Mesenteric fat pad (tissue), 1 donor: ENCODE data around the gene UBTD1. TPM values are rescaled to one million over a fixed set of nuclear protein-coding genes. Genes with fewer than 3 reads are reported as not detected.
"Not testable (repeated sequence)": the region's sequence is repeated elsewhere in the genome, so short reads cannot be mapped to it uniquely, and the experiment has no call there.

Experiments
- DNase-seq: peaks from one replicate; pipeline ENCODE4 v3.0.0-alpha.2; 2020; ENCODE audit warnings: low spot score
- total RNA-seq: library from RNA; stranded (reverse); fragmentation: NEBNext Ultra II Directional; extraction: Animal tissue kit (Norgen Biotek cat#: 25700); gene quantifications from one replicate; pipeline ENCODE4 v1.2.1, GENCODE V29; 2021
- donor health status: DM: yes; HTN: yes; CAD: no.

UBTD1 gene
- total RNA-seq, 1 donor from 2014 or later: 19.9 TPM

DNA sequence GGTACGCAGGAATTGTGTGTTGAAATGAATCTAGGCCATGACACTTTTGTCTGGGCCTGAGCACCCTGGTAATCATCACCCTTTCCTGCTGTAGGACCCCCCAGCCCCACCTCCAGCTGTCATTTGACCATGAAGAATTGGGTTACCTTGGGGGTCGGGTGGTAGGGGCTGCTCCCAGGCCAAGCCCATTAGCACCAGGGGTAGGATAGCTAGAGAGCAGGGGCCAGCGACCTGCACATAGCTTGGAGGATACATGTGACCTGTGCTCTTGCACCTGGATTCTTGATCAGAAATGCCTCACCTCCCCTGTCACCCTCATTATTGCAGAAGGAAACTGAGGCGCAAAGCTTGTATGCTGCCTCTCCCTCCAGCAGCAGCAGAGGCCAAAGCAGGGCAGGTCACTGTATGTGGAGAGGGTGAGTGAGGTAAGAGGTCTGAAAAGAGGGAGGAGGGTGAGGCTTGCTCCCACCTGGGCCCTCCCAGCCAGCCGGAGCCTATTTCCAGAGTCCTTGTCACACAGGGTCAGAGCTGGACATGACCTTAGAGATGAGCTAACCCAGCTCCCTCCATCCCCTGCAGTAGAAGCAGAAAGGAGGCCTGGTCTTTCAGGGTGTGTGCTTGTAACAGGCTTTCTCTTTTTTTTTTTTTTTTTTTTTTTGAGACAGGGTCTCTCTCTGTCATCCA lies 38.6 kb downstream of the UBTD1 start:
- no peak for DNase-seq

DNA sequence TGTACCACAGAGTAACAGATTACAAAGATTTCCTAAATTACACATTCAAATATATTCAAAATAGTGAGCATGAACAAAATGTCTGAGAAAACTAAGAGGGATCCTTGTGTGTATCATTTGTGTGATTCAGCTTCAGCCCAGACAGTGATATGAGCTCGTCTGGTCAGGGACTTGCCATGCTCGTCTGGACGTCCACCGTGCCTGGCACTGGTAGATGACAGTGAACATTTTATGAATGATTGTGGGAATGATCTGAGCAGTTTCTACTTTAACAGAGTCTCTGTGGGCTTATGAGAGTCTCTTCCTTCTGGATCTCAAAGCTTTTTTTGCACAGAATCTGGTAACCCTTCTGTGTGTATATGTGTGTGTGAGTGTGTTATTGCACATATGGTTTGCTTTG lies 39.7 kb downstream of the UBTD1 start:
- no peak for DNase-seq

DNA sequence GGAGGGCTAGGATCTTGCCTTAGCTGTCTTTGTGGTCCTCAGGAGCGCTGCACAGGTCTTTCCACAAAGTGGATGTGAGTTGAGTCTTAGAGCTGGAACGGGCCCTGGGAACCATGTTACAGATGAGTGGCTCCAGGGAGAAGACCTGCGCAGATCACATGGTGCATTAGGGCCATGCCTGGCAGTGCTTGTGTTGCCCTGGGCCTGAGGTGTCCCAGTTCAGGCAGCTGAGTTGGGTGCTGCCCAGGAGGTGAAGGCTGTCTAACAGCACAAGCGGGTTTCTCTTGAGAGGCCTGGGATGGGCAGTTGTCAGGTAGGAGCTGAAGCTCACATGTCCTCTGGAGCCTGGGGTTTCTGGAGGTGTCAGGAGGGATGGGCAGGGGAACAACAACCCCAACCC lies 40.1 kb downstream of the UBTD1 start:
- no peak for DNase-seq

DNA sequence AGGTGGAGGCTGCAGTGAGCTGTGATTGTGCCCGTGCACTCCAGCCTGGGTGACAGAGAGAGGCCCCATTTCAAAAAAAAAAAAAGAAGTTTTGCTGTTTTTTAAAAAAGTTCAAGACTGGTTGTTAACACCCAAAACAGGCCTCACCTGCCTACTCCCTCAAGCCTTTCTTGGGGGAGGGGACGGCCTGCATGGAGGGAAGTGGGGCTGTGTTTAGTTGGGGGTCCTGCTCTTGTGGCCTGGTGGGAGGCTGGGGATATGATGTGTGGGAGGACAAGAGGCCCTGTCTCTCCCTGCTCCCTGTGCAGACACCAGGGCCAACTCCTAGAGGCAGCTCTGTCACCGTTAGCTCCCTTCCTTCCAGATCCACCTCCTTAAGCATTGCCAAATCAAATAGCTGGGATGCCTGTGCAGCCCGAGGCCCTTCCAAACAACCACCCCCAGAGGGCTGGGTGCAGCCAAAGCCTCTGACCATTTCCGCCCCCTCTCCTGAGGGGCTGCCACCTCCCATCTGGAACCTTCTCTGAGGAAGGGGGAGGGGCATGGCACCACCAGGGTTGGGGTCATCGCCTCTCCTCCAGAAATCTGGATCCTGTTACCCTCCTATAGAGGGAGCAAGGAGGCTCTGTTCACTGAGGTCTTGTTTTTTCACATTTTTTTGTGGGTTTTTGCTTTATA lies 40.9 kb downstream of the UBTD1 start:
- DNase-seq: no peak

DNA sequence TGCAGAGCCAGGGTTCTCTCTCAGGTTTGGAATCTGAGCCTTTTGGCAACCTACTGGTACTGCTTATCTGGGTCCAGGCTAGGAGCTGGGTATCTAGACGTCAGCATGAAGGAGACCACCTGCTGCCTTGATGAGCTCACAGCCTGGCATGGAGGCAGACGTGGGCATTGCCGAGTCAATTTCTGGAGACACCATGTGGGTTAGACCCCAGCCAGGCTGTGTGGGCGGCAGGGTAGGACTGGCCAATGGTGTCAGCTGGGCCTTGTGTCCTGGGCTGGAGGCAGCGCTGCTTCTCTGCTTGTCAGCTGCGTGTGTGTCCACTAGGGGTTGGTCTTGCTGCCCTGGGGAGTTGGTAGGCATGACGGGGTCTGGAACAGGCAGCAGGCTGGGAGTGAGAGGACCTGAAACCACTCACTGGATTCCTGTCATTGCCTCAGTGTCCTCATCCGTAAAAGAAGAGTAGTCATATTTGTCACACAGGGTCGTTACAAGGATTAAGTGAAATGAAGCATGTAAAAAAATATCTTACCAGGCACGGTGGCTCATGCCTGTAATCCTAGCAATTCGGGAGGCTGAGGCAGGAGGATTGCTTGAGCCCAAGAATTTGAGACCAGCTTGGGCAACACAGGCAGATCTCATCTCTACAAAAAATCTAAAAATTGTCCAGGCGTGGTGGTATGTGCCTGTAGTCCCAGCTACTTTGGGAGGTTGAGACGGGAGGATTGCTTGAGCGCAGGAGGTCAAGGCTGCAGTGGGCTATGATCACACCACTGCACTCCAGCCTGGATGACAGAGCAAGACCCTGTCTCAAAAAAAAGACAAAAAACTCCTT lies 42.2 kb downstream of the UBTD1 start:
- DNase-seq: no peak

DNA sequence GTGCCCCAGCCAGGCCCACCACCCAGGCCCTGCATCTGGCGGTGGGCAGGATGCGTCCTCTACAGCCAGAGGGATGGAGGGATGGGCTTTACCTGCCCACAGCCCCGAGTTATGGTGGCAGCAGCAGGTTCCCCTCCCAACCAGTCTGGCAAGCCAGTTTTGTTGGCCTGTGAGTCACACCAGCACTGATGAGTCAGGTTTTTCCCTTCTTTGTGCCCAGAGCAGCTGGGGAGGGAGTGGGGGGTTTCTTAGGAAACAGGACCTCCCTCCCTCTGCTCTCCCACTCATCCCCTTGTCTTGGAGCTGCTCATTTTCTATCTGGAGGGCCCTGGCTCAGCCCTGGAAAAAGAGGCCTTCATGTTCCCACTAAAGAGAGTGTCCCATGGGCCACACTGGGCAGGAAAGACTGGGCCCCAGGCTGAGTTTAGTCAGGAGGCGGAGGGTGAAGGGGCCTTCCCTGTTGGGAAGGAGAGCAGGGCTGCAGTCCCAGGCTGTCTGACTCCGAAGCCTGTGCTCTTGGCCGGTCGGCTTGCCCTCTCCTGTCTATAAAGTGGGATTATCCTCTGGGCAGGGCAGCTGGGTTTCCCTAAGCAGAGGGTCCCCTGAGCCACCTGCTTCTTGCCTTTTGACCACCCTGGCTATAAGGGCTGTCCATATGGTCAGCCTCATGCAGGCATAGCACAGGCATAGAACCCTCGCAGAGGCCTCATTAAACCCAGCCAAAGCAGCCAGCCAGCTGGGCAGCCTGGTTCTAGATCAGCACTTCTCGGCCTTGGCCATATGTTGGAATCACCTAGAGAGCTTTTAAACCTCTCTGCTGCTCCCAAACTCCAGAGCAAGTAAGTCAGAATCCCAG lies 43.7 kb downstream of the UBTD1 start:
- DNase-seq: no peak

DNA sequence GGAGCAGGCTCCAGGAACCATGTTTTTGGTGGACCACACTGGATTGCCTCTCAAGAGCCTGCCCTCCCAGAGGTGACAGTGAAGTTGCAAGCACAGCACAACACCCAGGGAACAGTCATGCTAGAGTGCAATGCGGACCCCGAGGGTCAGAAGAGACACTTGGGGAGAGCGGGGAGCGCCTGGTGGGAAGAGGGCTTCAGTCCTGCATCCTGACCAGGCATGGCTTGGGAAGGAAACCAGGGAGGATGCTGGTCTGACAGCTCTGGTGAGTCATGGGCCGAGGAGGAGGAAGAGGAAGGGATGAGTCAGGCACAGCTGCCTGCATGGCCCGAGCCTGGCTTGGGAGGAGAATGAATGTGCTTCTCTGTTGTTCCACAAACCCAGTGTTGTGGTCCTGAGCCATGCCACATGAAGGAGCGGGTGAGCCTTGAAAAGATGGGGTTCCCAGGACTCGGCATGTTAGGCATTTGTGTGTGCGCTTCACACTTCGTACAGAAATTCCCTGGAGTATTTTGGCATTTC lies 44.4 kb downstream of the UBTD1 start:
- no peak for DNase-seq

DNA sequence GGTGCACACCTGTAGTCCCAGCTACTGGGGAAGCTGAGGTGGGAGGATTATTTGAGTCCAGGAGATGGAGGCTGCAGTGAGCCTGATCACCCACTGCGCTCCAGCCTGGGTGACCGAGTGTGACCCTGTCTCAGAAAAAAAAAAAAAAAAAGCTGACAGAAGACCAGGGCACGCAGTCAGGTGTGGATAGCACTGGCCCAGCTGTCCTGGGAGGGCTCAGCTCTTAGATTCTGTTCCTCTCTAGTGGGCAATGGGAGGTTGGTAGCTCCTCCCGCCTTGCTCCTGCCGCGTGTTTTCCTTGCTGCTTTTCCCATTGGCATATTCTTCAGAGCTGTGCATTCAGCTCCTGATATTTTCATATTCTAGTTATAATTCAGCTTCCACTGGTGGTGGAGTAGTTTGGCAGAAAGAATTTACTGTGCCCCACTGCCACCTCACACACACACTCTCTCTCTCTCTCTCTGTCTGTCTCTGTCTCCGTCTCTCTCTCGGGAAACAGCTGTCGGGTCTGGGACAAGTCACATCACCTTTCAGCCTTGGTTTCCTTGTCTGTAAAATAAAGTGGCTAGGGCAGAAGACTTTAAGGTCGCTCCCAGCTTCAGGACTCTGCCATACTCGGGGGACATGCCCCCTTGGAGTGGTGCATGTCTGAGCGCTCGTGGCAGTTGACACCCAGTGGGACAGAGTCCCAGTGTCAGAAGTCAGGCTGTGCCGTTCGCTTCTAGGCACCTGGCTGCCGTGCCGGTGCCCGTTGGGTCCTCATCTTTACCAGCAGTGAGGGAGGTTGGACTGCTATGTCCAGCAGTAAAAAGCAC lies 47.9 kb downstream of the UBTD1 start:
- no peak for DNase-seq

DNA sequence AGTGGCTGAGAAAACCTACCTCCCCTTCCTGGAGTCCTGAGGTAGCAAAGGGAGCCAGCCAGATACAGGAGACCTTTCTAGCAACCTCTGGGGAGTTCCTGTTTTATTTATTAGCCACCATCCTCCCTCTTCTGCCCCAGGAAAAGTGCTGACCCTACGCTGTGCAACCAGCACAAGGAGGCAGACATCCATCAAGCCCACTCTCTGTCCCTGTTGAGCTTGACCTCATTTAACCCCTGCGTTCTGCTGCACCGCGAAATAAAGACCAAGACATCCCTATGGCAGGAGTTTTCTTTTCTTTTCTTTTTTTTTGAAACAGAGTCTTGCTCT lies 48.5 kb downstream of the UBTD1 start:
- no peak for DNase-seq

DNA sequence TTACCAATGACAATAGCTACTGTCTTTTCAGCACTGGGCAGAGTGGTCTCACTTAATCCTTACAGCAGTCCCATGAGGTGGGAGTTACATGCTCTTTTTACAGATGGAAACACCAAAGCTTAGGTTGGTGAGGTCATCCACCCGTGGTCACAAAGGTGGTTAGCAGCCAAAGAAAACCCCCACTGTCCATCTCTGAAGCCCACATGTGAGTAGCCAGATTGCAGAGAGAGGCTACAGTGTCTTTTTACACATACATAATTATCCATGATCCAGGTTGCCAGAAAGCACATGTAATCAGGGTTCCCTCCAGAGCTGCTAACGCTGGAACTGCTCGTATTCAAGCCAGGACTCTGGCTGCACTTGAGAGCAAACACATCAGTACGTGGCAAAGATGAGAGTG lies 49.2 kb downstream of the UBTD1 start:
- DNase-seq: no peak

DNA sequence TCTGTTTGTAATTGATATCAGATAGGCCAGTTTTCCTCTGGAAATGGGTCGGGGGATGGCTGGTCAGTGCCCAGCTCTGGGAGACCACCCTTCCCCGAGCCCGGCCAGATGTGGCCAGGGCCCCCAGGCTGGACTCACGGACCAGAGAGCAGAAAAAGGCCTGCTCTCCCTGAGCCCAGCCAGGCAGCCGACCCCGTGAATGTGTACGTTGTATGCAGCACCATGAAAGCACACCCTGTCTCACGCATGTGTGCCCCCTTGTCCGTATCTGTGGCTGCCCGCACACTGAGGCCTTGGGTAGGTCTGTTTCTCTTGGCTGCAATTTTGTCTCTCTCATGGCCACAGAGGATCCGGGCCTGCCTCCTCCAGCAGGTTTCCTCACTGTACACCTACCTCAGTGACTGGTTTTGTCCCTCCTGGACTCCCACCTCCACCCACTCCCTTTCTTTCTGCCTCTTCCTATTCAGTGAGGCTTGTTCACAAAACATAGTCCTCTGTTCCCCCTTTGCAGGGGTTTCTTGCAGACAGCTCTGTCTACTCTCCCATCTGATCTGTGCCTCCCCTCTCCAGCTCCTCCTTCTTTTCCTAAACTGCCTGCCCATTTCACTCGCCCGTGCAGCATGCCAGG lies 50.2 kb downstream of the UBTD1 start:
- DNase-seq: no peak

DNA sequence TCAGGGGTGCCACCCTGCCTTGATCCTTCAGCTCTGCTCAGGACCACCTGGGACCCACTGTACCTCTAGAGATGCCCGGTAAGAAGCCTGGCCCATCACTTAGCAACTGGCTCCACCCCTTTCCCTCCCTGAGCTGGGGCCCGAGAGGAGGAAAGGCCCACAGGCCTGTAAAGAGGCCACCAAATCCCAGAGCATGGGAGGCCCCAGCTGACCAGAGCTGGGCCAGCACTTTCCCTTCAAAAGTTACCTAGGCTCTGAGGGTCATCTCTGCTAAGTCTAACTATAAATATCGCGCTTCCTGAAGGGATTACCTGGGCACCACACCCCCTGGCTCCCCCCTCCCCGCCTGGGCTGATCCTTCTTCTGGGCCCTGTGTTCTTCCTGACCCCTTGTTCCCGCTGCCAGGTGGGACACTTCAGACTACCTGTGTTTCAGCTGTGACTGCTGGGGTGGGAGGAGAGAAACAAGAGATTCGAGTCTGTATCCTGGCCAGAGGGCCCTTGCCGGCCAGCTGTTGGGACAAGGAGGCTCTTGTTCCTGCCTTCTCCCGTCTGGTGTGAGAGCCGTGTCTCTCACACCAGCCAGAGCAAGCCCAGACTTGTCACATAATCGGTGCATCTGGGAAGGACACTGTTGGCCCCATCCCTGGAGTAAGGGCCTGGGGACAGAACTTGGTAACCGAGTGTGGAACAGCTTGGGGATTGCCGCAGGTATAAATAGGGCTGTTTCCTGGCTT lies 51.0 kb downstream of the UBTD1 start:
- DNase-seq: no peak

DNA sequence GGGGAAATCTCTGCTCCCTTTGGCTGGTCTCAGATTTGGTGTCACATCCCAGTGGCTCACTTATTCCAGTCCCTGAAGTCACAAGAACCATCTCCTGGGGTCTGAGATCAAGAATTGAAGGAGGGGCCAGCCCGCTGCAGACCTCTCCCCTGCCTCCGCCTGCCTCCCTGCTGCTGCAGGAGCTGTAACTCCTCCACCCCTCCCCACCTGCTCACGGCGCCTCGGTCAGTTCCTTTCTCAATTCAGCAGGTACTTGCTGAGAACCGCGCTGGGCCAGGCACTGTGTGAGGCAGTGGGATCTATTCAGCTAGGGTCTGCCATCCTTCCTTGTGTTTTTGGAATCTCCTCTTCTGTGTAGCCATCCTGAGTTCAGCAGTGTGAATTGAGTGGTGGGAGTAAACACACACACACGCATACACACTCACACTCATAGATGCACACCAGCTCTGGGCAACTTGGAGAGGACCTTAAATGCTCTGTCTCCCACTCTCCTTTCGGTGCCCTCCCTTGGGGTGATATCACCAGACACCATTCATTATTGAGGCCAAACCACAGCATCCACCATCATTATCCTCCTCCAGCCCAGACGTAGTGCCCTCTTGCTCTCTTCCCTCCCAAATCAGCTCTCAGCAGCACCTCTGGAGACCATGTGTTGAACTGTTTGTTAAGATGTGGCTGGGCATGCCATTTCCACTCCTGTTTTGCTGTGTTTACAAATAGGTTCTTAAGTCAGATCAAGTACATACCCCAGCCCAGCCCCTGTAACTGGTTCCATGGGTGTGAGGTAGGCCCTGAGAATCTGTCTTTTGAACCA lies 51.8 kb downstream of the UBTD1 start:
- no peak for DNase-seq

DNA sequence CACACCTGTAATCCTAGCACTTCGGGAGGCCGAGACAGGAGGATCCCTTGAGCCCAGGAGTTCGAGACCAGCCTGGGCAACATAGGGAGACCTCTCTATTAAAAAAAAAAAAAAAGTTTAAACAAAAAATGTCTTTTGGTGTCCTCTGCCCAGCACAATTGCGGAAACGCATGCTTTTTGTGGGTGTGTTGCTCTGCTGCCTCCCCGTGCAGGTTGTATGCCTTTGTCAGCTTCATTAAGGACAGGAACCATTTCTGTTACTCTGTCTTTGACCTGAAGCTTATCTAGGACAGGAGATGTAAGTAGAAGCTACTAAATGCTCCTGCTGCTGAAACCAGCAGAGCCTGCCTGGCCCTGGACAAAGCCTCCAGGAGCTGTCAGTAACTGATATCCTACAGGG lies 52.5 kb downstream of the UBTD1 start:
- DNase-seq: no peak

DNA sequence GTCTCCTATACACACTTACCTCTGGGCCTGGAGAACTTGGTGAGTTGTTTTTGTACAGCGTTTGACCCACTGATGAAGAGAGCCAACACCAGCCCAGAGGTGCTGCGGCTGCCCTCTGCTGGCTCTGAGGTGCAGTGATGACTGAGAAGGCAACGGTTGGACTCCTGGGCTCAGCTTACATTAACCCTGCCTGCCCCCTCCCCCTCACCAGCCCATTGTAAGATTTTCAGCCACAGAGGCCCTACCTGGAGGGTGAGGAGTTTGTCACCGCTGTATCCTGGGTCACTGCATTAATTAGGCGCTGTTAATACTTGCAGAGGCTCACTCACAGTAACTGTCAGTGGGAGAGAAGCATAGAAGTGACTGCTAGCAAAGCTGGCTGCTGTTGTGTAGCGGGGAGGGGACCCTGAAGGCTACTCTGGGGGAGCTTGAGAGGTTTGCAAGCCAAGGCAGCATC lies 54.9 kb downstream of the UBTD1 start:
- no peak for DNase-seq

DNA sequence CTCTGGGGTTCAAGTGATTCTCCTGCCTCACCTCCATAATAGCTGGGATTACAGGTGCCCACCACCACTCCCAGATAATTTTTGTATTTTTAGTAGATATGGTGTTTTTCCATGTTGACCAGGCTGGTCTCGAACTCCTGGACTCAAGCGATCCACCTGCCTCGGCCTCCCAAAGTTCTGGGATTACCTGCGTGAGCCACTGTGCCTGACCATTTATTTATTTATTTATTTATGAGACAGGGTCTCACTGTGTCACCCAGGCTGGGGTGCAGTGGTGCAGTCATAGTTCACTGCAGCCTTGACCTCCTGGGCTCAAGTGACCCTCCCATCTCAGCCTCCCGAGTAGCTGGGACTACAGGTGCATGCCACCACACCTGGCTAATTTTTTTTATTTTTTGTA lies 55.6 kb downstream of the UBTD1 start:
- not testable (repeated sequence) for DNase-seq

DNA sequence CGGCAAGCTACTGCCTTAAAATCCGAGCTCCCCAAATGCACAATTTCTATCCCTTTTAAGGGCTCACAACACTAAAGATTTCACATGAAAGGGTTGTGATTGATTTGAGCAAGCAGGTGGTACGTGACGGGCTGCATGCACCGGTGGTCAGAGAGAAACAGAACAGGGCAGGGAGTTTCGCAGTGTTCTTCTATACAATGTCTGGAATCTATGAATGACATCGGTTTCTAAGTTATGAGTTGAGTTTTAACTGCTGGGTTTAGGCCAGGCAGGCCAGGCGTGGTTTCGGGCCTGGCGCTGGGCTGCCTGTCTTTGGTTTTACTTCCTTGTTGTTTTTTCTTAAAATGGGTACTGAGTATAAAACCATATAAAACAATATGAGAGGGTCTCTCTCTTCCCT lies 56.8 kb downstream of the UBTD1 start:
- DNase-seq: not testable (repeated sequence)

DNA sequence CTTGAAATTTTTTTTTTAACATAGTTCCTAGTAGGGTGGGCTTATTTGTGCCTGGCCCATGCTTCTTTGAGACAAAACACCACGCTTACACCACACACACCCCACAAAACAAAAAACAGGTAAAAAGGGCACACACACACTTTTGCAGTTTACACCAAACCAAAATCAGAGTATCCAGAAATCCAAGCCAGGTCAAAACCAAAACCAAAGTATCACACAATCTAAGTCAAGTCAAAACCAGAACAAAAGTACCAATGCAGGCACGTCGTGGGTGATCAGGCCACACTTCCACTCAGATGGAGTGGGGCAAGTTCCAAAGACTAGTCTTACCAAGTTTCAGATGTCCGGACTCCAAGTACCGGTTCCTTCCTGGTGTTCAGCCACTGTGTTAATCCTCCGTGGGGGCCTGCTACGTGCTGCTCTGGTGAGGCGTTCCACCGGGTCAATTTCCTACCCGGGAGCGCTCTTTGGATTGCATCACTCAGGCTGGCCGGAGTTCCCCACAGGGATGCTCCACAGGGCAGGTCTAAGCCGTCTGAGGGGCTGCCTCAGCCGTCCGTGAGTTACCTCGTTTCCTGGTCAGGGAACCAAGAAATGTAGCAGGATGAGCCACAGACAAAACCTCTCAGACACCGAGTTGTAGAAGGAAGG lies 62.1 kb downstream of the UBTD1 start:
- not testable (repeated sequence) for DNase-seq
